IMR-90 (cell line): ENCODE data around the gene SRPK2. TPM values are rescaled to one million over a fixed set of nuclear protein-coding genes. Genes with fewer than 3 reads are reported as not detected.
"Not testable (repeated sequence)": the region's sequence is repeated elsewhere in the genome, so short reads cannot be mapped to it uniquely, and the experiment has no call there.

ENCODE experiments used
- ATAC-seq: fragments of 200-7000 bp; cut with Tn5 transposase; 2 replicates; pipeline ENCODE4 v1.9.1; 2020; ENCODE audit warnings: low read depth, mild to moderate bottlenecking, moderate library complexity
- BruUV-seq: library from RNA; stranded (reverse); fragments of 400-500 nt; replicated peaks from 2 replicates; lab custom pipeline; 2021; lab: Mats Ljungman, UMichigan
- CTCF ChIA-PET: fragments of 300-600 bp; formaldehyde crosslinking; extraction: SDS; loops from one replicate; lab custom pipeline; 2021; ENCODE audit warnings: antibody characterized with exemption; lab: Yijun Ruan, JAX
- POLR2A ChIA-PET: fragments of 300-600 bp; sonication (Branson Sonifier 250); formaldehyde crosslinking; loops from one replicate; lab custom pipeline; 2022; ENCODE audit warnings: antibody characterized with exemption; ENCODE audit not compliant: unreplicated experiment; lab: Charles Lee
- DNase-seq: peaks from one replicate; pipeline ENCODE4 v3.0.0; 2013
- H2AFZ ChIP-seq: replicated peaks from 2 replicates; pipeline ENCODE3; 2013; ENCODE audit warnings: low read length, mild to moderate bottlenecking; ENCODE audit not compliant: poor library complexity
- H2AK5ac ChIP-seq: 2 replicates; pipeline ENCODE4 v1.6.1; 2013; ENCODE audit warnings: low read depth, low read length, inconsistent platforms
- H2AK9ac ChIP-seq: replicated peaks from 2 replicates; pipeline ENCODE3; 2013; ENCODE audit warnings: mild to moderate bottlenecking, low read depth, low read length, moderate library complexity; ENCODE audit not compliant: poor library complexity
- H2BK120ac ChIP-seq: 2 replicates; pipeline ENCODE4 v1.6.1; 2013; ENCODE audit warnings: low read depth, low read length, inconsistent platforms
- H2BK15ac ChIP-seq: 3 replicates; pipeline ENCODE4 v1.6.1; 2013; ENCODE audit warnings: low read depth, low read length, inconsistent platforms
- H2BK20ac ChIP-seq: 2 replicates; pipeline ENCODE4 v1.6.1; 2013; ENCODE audit warnings: low read depth, mild to moderate bottlenecking, inconsistent platforms, low read length, moderate library complexity
- H2BK5ac ChIP-seq: 2 replicates; pipeline ENCODE4 v1.6.1; 2013; ENCODE audit warnings: mild to moderate bottlenecking, low read depth, low read length, inconsistent platforms; ENCODE audit not compliant: poor library complexity, severe bottlenecking
- H3K14ac ChIP-seq: replicated peaks from 2 replicates; pipeline ENCODE4 v1.6.1; 2013; ENCODE audit warnings: low read depth, low read length, inconsistent platforms
- H3K18ac ChIP-seq: 2 replicates; pipeline ENCODE4 v1.6.1; 2013; ENCODE audit warnings: low read depth, low read length, control low read depth
- H3K23ac ChIP-seq: 2 replicates; pipeline ENCODE4 v1.6.1; 2013; ENCODE audit warnings: low read depth, low read length, inconsistent platforms
- H3K27ac ChIP-seq: 2 replicates; pipeline ENCODE4 v1.5.1; 2013; ENCODE audit warnings: mild to moderate bottlenecking, control low read depth, low read length; ENCODE audit not compliant: insufficient read depth
- H3K27me3 ChIP-seq: 2 replicates; pipeline ENCODE4 v1.6.1; 2013; ENCODE audit warnings: low read length; ENCODE audit not compliant: control insufficient read depth, insufficient read depth
- H3K36me3 ChIP-seq: 2 replicates; pipeline ENCODE4 v1.6.1; 2013; ENCODE audit warnings: low read length, mixed read lengths; ENCODE audit not compliant: control insufficient read depth, insufficient read depth
- H3K4ac ChIP-seq: 2 replicates; pipeline ENCODE4 v1.6.1; 2013; ENCODE audit warnings: low read depth, low read length, inconsistent platforms
- H3K4me1 ChIP-seq: 2 replicates; pipeline ENCODE4 v1.6.1; 2013; ENCODE audit warnings: low read length, mixed read lengths; ENCODE audit not compliant: control insufficient read depth, insufficient read depth
- H3K4me2 ChIP-seq: 2 replicates; pipeline ENCODE4 v1.6.1; 2013; ENCODE audit warnings: low read depth, mild to moderate bottlenecking, control low read depth, low read length, moderate library complexity
- H3K4me3 ChIP-seq: 2 replicates; pipeline ENCODE4 v1.5.1; 2013; ENCODE audit warnings: low read depth, mild to moderate bottlenecking, control low read depth, low read length, moderate library complexity; ENCODE audit not compliant: insufficient read depth
- H3K56ac ChIP-seq: 2 replicates; pipeline ENCODE4 v1.6.1; 2013; ENCODE audit warnings: low read length, inconsistent platforms; ENCODE audit not compliant: insufficient read depth; ENCODE audit errors: extremely low read depth
- H3K79me1 ChIP-seq, 2 experiments: 2 replicates each; pipeline ENCODE4 v1.6.1; 2013; ENCODE audit warnings: low read length in 2 of 2, inconsistent platforms in 1 of 2, low read depth in 1 of 2
- H3K9ac ChIP-seq: 2 replicates; pipeline ENCODE4 v1.6.1; 2013; ENCODE audit warnings: low read depth, low read length, control low read depth
- H3K9me1 ChIP-seq: 2 replicates; pipeline ENCODE4 v1.6.1; 2013; ENCODE audit warnings: low read length, inconsistent platforms; ENCODE audit not compliant: insufficient read depth
- H3K9me3 ChIP-seq: 2 replicates; pipeline ENCODE4 v1.6.1; 2013; ENCODE audit warnings: low read length; ENCODE audit not compliant: control insufficient read depth, insufficient read depth
- H4K20me1 ChIP-seq: 2 replicates; pipeline ENCODE4 v1.6.1; 2013; ENCODE audit warnings: low read length, inconsistent platforms; ENCODE audit not compliant: insufficient read depth
- H4K5ac ChIP-seq: 2 replicates; pipeline ENCODE4 v1.6.1; 2013; ENCODE audit warnings: mild to moderate bottlenecking, low read depth, low read length, control low read depth
- H4K8ac ChIP-seq, 2 experiments: 2 replicates each; pipeline ENCODE4 v1.6.1; 2013; ENCODE audit warnings: low read depth in 2 of 2, low read length in 2 of 2, control low read depth in 1 of 2, inconsistent platforms in 1 of 2
- H4K91ac ChIP-seq: 2 replicates; pipeline ENCODE4 v1.6.1; 2013; ENCODE audit warnings: low read depth, low read length, inconsistent platforms; ENCODE audit not compliant: insufficient read depth
- RAD21 ChIP-seq: IDR thresholded peaks from 2 replicates; pipeline ENCODE4 v1.6.1; 2012; ENCODE audit warnings: low read length, improper control_type of control experiment
- WGBS, 2 experiments: methylation state at CpG; one replicate each; pipeline versions ENCODE4 v1.1.5 to v1.1.7; 2013; ENCODE audit warnings: missing lambda C conversion rate in 2 of 2; ENCODE audit not compliant: insufficient read length in 1 of 2; ENCODE audit errors: extremely low coverage in 2 of 2; 5-methylcytosine and 5-hydroxymethylcytosine counted together
- dilution Hi-C: fragments of 300-500 bp; cut with HindIII; formaldehyde crosslinking; loops from one replicate; pipeline ENCODE4 v1.14.3; 2018; ENCODE audit warnings: low sequenced_read_pairs; ENCODE audit not compliant: unreplicated experiment
- in situ Hi-C: fragments of 300-500 bp; cut with MboI; formaldehyde crosslinking; loops from 3 replicates; pipeline ENCODE4 v1.14.3; 2019; ENCODE audit warnings: low sequenced_read_pairs, inconsistent platforms, mixed read lengths
- intact Hi-C: fragments of 100-400 bp; cut with micrococcal nuclease; formaldehyde crosslinking; loops from 2 replicates; pipeline ENCODE4 v1.10.0; 2022
- polyA plus RNA-seq, 3 experiments: library from polyadenylated mRNA; depleted of rRNA; stranded (reverse); fragments of >200 nt; gene quantifications; 2 replicates each; pipeline ENCODE4 v1.2.3, GENCODE V29; 2012; ENCODE audit warnings: low replicate concordance in 1 of 3
- total RNA-seq: library from RNA; depleted of rRNA; stranded (reverse); fragments of >200 nt; gene quantifications from 2 replicates; pipeline ENCODE4 v1.2.3, GENCODE V29; 2012

Gene SRPK2
- total and polyA plus RNA-seq, 2 of the 4 experiments (the other 2 are of a cell fraction): 13.2 to 33.0 TPM

DNA sequence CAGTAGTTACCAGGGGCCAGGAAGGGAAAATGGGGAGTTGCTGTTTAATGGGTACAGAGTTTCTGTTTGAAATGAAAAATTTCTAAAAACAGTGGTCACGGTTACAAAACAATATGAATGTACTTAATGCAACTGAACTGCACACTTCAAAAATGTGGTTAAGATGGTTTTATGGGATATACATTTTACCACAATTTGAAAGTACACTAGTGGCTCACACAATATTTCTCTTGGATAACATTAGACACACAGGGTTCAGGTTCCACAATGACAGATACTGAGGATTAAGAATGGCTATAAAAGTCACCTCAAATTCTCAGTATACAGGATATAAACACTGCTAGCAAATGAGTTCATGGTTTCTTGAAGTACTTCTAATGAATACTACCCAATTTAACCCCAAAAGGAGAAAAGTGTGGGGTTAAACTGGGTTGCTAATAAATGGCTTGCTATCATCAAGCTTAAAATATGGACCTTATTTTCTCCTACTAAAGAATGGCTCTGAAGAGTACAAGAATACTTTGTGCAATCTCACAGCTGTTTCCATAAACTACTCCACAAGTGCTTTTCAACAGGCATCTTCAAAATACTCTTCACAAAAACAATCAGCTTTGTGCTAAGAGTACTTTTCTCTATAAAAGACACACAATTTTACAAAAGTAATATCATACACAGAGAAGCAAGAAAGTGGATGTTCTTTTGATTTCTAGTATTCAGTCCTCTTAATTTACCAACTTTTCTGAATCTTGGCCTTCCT lies 92.9 kb downstream of the SRPK2 start:
- H4K91ac ChIP-seq: no peak overlapping the region
- no peak overlapping the region for H3K27ac ChIP-seq
- H3K9me1 ChIP-seq: peaks cover 5% of the 10 kb centered on the region; the same call in 1 of the 2 replicates
- no peak overlapping the region for H2BK5ac ChIP-seq
- H3K23ac ChIP-seq: no peak overlapping the region
- H3K4me3 ChIP-seq: no peak overlapping the region
- no peak for TF ChIP-seq RAD21
- H3K27me3 ChIP-seq: no peaks in the 10 kb centered on the region
- no peak overlapping the region for H4K8ac ChIP-seq
- H3K36me3 ChIP-seq: no peaks in the 10 kb centered on the region
- dilution Hi-C loops: no loop called here
- H2AFZ ChIP-seq: no peak overlapping the region
- intact Hi-C loops: no loop called here
- no peak overlapping the region for H2AK5ac ChIP-seq
- H3K9ac ChIP-seq: no peak overlapping the region
- POLR2A ChIA-PET: no interaction called here
- no CpG with 5 or more reads among the region's 1 CpG for WGBS, 2 experiments
- H3K9me3 ChIP-seq: no peaks in the 10 kb centered on the region
- H3K56ac ChIP-seq: no peak overlapping the region
- no peak overlapping the region for H2BK120ac ChIP-seq
- no peak overlapping the region for H3K4ac ChIP-seq
- H4K20me1 ChIP-seq: peaks cover 21% of the 10 kb centered on the region
- DNase-seq (no peak), ATAC-seq (no peak)
- no peak overlapping the region for H3K4me2 ChIP-seq
- H3K18ac ChIP-seq: no peak overlapping the region
- no peak overlapping the region for H3K14ac ChIP-seq
- no peak overlapping the region for H2BK15ac ChIP-seq
- in situ Hi-C loops: no loop called here
- CTCF ChIA-PET: no interaction called here
- no peaks in the 10 kb centered on the region for H3K4me1 ChIP-seq
- peaks cover 30 to 59% of the 10 kb centered on the region in 2 experiments for H3K79me1 ChIP-seq
- no peak overlapping the region for H2AK9ac ChIP-seq
- BruUV-seq: no TSS peak
- no peak overlapping the region for H4K5ac ChIP-seq
- no peak overlapping the region for H2BK20ac ChIP-seq

DNA sequence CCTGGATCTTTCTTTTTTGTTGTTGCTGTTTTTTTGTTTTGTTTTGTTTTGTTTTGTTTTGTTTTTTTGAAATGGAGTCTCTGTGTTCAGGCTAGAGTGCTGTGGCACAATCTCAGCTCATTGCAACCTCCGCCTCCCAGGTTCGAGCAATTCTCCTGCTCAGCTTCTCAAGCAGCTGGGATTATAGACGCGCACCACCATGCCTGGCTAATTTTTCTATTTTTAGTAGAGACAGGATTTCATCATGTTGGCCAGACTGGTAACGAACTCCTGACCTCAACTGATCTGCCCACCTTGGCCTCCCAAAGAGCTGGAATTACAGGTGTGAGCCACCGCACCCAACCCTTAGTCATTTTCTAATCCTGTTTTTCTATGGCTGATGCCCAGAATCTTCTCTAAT lies 94.2 kb downstream of the SRPK2 start:
- H3K36me3 ChIP-seq, POLR2A ChIA-PET, H2BK15ac ChIP-seq, H3K14ac ChIP-seq, H2BK5ac ChIP-seq, H4K5ac ChIP-seq, H3K4me1 ChIP-seq, dilution Hi-C loops, H3K4me2 ChIP-seq, BruUV-seq, H3K56ac ChIP-seq, H2BK120ac ChIP-seq, H3K4me3 ChIP-seq, CTCF ChIA-PET, H4K91ac ChIP-seq, H3K9ac ChIP-seq, H3K9me1 ChIP-seq, DNase-seq, H3K9me3 ChIP-seq, H2AFZ ChIP-seq, H2BK20ac ChIP-seq, H3K27me3 ChIP-seq, H3K27ac ChIP-seq, H2AK5ac ChIP-seq, in situ Hi-C loops, H3K4ac ChIP-seq, ATAC-seq, H3K18ac ChIP-seq, H3K23ac ChIP-seq, intact Hi-C loops, H2AK9ac ChIP-seq, H4K8ac ChIP-seq: not testable (repeated sequence)
- Histone ChIP-seq H4K20me1 (peaks cover 22% of the 10 kb centered on the region), H3K79me1 (peaks cover 25 to 65% of the 10 kb centered on the region in 2 experiments)
- whole genome bisulfite sequencing, 2 experiments: 89% methylated on average over 3 of the region's 6 CpGs; no CpG with 5 or more reads in 1 of the 2 experiments
